Measurements from ENCODE around the gene ZC3H18. TPM values are rescaled to one million over a fixed set of nuclear protein-coding genes. Genes with fewer than 3 reads are reported as not detected.
A peak's percentile ranks its signal among the peaks of the same experiment; 100 is the strongest.

Gene ZC3H18
- total and polyA plus RNA-seq, 2 experiments from 2014 or later: 30.0 to 40.7 TPM

DNA sequence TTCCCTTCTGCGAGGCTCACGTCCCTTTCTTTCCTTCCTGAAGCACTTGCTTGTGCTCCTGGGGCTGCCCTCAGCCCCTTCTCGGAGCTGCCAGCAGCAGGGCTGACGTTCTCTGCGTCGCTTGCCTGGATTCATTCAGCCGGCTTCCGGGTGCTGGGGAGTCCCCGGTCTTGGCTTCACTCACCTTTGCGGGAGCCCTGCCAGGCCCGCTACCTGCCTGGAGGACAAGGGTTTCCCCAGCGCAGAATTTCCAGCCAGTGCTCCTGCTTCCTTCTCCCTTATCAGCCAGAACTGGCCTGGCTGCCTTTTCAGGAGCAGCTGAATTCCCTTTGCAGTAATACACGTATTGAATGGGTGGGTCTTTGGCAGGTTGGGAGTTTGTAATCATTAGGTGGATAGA, 46.1 kb downstream of the ZC3H18 start (continued):
- TF ChIP-seq, protein P1, sequence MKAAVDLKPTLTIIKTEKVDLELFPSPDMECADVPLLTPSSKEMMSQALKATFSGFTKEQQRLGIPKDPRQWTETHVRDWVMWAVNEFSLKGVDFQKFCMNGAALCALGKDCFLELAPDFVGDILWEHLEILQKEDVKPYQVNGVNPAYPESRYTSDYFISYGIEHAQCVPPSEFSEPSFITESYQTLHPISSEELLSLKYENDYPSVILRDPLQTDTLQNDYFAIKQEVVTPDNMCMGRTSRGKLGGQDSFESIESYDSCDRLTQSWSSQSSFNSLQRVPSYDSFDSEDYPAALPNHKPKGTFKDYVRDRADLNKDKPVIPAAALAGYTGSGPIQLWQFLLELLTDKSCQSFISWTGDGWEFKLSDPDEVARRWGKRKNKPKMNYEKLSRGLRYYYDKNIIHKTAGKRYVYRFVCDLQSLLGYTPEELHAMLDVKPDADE (IDR thresholded peaks at IDR 0.05): no peak
- TF ChIP-seq CTCF (conservative IDR thresholded peaks at IDR 0.05; ENCODE audit: low read depth in 2 of 2) (no peak), REST (IDR thresholded peaks at IDR 0.05; ENCODE audit: unreplicated experiment) (no peak), STAT1 (IDR thresholded peaks at IDR 0.05; ENCODE audit: unreplicated experiment) (no peak), ZNF331 (CRISPR knock-in tag; IDR thresholded peaks at IDR 0.05; ENCODE audit: low read depth) (no peak), POLR2AphosphoS5 (IDR thresholded peaks at IDR 0.05; ENCODE audit: low read depth) (no peak)

DNA sequence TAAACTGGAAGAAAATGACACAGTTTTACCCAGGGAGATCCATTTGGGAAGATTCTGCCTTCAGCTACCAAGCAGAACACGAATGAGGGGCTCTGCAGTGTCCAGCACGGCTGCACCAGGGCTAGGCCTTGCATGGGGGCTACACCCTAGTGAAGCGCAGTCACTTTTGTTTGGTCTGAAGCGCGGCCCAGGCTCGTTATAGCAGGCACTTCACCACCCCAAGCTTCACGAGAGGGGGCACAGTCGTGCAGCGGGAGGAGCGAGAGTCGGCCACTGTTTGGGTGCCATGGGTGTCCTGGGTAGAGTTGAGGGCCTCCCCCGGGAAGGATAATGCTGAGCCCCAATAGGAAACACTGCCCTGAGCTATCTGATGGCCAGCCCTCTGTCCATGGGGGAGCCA, 46.5 kb downstream of the ZC3H18 start:
- Histone ChIP-seq H3K4me2 (no peak overlapping the region), H3F3A (replicated peaks; ENCODE audit: low read depth) (peaks cover 8% of the 10 kb centered on the region; the same call in 1 of the 2 replicates), H3K4me3 (no peak overlapping the region), H3K27me3 (ENCODE audit: insufficient read depth) (no peaks in the 10 kb centered on the region), H3K36me3 (ENCODE audit: insufficient read depth) (peaks cover 5% of the 10 kb centered on the region), H3K79me2 (replicated peaks; ENCODE audit: insufficient read depth) (peaks cover 49% of the 10 kb centered on the region), H3K4me1 (ENCODE audit: insufficient read depth) (no peaks in the 10 kb centered on the region; the same call in 1 of the 2 replicates), H3K27ac (ENCODE audit: low read depth) (no peak overlapping the region), H4K20me1 (replicated peaks; ENCODE audit: insufficient read depth) (peaks cover 33% of the 10 kb centered on the region), H3K9me2 (ENCODE audit: insufficient read depth) (no peaks in the 10 kb centered on the region), H2AFZ (no peak overlapping the region)
- H3K27ac Mint-ChIP-seq: peak overlapping the region; percentile 32; the same call in 1 of the 2 replicates
- H3K4me3 Mint-ChIP-seq: no peak overlapping the region
- H3K36me3 Mint-ChIP-seq (ENCODE audit: low read depth): peaks cover 36% of the 10 kb centered on the region
- peaks cover 36% of the 10 kb centered on the region for H3K4me1 Mint-ChIP-seq
- DNase-seq (ENCODE audit: low spot score) (no peak), ATAC-seq (no peak)
- no peaks in the 10 kb centered on the region for H3K9me3 Mint-ChIP-seq
- peaks cover 4% of the 10 kb centered on the region for H3K27me3 Mint-ChIP-seq (ENCODE audit: insufficient read depth, low read depth, poor library complexity)
- no peak for TF ChIP-seq EZH2phosphoT487 (IDR thresholded peaks at IDR 0.05; ENCODE audit: unreplicated experiment)
- no peak for TF ChIP-seq POLR2AphosphoS5 (IDR thresholded peaks at IDR 0.05; ENCODE audit: low read depth)
- no peak for TF ChIP-seq JUNB (IDR thresholded peaks at IDR 0.05; ENCODE audit: unreplicated experiment)
- no peak for TF ChIP-seq ZNF462 (CRISPR knock-in tag; IDR thresholded peaks at IDR 0.05)
- no peak for TF ChIP-seq CTCF (conservative IDR thresholded peaks at IDR 0.05; ENCODE audit: low read depth in 2 of 2)
- no peak for TF ChIP-seq CREB1 (CRISPR knock-in tag; IDR thresholded peaks at IDR 0.05; ENCODE audit: low read depth)
